Measurements from ENCODE around the gene OAS2.

GRCh38 chr12:112941528-112942335 is 36.6 kb upstream of the OAS2 start:
- TF ChIP-seq CTCF (IDR thresholded peaks at IDR 0.05) (no peak), POLR2A (IDR thresholded peaks at IDR 0.05) (no peak), EP300 (IDR thresholded peaks at IDR 0.05) (no peak), POLR2AphosphoS5 (IDR thresholded peaks at IDR 0.05) (no peak)

All from suprapubic skin (tissue), 4 donors.